ENCODE data around the gene RAB3IL1. TPM values are rescaled to one million over a fixed set of nuclear protein-coding genes. Genes with fewer than 3 reads are reported as not detected.

The RAB3IL1 gene
- total RNA-seq, 1 donor from 2014 or later: 0.12 TPM

DNA sequence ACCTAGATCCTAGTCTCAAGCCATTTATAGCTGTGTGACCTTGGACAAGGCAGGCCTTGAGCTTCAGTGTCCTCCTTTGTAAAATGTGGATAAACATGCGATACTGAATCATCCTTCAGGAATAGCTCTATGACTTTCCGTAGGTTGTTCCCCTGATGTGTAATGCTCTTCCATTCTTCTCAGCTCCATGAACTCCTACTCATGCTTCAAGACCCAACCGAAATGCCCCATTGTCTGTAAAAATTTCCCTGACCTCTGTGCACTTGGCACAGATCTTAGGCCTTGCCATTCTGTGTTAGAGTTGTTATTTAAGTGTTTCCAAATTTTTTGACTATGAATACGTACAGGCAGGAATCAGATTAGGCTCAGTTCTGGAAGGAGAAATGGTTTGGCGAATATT, 29.5 kb upstream of the RAB3IL1 start:
- no peak overlapping the region for H3K4me3 ChIP-seq (ENCODE audit: low read depth, low read length)
- DNase-seq (ENCODE audit: low read depth): no peak
- TF ChIP-seq, protein P1, sequence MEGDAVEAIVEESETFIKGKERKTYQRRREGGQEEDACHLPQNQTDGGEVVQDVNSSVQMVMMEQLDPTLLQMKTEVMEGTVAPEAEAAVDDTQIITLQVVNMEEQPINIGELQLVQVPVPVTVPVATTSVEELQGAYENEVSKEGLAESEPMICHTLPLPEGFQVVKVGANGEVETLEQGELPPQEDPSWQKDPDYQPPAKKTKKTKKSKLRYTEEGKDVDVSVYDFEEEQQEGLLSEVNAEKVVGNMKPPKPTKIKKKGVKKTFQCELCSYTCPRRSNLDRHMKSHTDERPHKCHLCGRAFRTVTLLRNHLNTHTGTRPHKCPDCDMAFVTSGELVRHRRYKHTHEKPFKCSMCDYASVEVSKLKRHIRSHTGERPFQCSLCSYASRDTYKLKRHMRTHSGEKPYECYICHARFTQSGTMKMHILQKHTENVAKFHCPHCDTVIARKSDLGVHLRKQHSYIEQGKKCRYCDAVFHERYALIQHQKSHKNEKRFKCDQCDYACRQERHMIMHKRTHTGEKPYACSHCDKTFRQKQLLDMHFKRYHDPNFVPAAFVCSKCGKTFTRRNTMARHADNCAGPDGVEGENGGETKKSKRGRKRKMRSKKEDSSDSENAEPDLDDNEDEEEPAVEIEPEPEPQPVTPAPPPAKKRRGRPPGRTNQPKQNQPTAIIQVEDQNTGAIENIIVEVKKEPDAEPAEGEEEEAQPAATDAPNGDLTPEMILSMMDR (conservative IDR thresholded peaks at IDR 0.05; ENCODE audit: low read depth, low read length): no peak

DNA sequence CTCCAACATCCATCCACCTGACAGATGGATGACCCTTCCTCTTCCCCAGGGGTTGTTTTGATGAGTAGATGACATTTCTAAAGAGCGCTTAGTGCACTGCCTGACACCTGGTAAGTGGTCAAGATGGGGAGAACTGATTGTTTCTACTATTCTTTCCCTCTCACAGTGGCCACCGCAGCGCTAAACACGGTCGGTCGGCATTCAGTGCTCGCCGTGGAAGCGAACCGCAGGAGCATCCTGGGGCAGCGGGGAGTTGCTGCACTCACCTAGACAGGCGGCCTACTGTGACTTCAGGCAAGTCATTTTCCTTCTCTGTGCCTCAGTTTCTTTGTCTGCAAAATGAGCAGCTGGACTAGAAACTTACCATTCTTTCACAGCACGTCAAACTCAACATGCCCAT, 27.8 kb upstream of the RAB3IL1 start:
- no peak overlapping the region for H3K4me3 ChIP-seq (ENCODE audit: low read depth, low read length)
- no peak for DNase-seq (ENCODE audit: low read depth)
- TF ChIP-seq, protein P1 (conservative IDR thresholded peaks at IDR 0.05; ENCODE audit: low read depth, low read length): no peak

DNA sequence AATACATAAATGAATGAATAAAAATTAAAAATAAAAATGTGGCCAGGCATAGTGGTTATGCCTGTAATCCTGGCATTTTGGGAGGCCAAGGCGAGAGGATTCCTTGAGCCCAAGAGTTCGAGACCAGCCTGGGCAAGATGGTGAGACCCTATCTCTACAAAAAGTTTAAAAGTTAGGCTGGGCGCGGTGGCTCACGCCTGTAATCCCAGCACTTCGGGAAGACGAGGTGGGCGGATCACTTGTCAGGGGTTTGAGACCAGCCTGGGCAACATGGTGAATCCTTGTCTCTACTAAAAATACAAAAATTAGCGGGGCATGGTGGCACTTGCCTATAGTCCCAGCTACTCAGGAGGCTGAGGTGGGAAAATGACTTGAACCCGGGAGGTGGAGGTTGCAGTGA, 23.1 kb upstream of the RAB3IL1 start:
- no peak for DNase-seq (ENCODE audit: low read depth)
- TF ChIP-seq, protein P1 (conservative IDR thresholded peaks at IDR 0.05; ENCODE audit: low read depth, low read length): no peak
- H3K4me3 ChIP-seq (ENCODE audit: low read depth, low read length): no peak overlapping the region

DNA sequence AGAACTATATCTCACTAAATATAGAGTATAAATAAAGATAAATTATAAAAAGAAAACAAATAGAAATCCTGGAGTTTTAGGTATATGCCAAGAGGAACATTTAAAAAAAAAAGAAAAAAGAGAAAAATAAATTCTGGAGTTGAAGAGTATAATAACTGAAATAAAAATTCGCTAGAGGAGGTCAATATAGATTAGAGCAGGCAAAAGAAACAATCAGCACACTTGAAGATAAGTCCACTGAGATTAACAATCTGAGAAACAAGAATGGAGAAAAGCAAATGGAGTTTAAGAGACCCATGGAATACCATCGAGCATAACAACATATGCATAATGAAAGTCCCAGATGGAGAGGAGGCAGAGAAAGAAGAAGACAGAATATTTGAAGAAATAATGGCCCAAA, 18.5 kb upstream of the RAB3IL1 start:
- TF ChIP-seq, protein P1 (conservative IDR thresholded peaks at IDR 0.05; ENCODE audit: low read depth, low read length): no peak
- no peak overlapping the region for H3K4me3 ChIP-seq (ENCODE audit: low read depth, low read length)
- no peak for DNase-seq (ENCODE audit: low read depth)

DNA sequence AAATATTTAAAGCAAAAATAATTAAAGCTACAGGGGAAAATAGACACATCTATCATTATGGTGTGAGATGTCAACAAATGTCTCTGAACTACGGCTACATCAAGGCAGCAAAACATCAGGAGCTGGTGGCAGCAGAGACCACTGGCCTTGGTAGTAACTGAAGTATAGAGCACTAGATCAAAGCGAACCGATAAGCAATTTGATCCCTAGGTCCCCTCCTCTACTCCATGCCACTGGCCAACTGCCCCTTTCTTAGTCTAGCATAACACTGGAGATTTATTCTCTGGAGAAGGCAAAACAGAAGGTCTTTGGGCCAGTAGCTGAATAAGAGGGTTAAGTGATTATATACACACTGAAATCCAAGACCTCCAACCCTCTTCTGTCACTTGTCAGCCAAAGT, 13.6 kb upstream of the RAB3IL1 start:
- TF ChIP-seq, protein P1 (conservative IDR thresholded peaks at IDR 0.05; ENCODE audit: low read depth, low read length): no peak
- no peak for DNase-seq (ENCODE audit: low read depth)
- H3K4me3 ChIP-seq (ENCODE audit: low read depth, low read length): no peak overlapping the region

DNA sequence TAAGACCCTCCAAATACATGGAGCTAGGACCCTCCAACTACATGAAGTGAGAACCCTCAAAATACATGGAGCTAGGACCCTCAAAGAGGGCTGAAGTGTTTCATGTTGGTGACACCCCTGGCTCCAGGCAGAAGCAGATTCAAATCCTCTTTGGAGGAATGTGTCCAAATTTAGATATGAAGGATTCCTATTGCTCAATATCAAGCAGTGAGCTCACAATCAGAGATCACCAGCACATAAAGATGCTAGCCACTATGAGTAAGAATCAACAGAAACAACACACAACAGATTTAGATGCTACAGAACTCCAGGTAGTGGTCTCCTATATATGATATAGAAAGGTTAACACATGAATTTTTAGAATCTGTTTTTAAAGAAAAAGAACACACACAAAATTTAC, 11.2 kb upstream of the RAB3IL1 start:
- TF ChIP-seq, protein P1 (conservative IDR thresholded peaks at IDR 0.05; ENCODE audit: low read depth, low read length): no peak
- DNase-seq (ENCODE audit: low read depth): no peak
- H3K4me3 ChIP-seq (ENCODE audit: low read depth, low read length): no peak overlapping the region

DNA sequence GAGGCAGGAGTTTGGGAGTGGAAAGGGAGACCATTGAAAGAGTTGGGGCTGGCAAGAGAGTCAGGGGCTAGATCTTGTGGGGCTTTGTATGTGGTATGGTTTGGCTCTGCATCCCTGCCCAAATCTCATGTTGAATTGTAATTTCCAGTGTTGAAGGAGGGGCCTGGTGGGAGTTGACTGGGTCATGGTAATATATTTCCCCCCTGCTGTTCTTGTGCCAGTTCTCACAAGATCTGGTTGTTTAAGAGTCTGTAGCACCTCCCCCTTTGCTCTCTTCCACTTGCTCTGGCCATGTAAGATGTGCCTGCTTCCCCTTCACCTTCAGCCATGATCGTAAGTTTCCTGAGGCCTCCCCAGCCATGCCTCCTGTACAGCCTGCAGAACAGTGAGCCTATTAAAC, 10.1 kb upstream of the RAB3IL1 start:
- TF ChIP-seq, protein P1 (conservative IDR thresholded peaks at IDR 0.05; ENCODE audit: low read depth, low read length): no peak
- no peak for DNase-seq (ENCODE audit: low read depth)
- H3K4me3 ChIP-seq (ENCODE audit: low read depth, low read length): no peak overlapping the region

Measured in epithelial cell of proximal tubule (primary cell).